Measurements from ENCODE around the gene PPARG. TPM values are rescaled to one million over a fixed set of nuclear protein-coding genes. Genes with fewer than 3 reads are reported as not detected.

PPARG gene
- total and polyA plus RNA-seq, 2 experiments from 2014 or later: 0.15 to 0.42 TPM

DNA sequence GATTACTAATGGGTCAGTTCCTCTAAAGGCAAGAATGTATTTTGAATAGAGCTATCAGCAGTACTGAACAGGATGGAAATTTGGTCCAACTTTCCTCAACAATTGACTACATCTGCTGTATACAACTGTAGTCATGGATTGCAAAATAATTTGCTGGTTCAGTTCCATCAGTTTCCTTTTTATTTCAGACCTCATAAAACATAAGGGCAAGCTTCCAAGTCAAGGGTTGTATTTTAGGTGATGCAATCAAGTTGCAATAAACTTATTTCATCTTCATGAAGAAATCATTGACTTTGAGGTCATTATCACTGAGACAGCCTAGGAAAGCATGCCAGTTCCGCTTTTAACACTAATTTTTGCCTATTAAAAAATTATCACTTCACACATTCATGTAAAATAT is 105.0 kb downstream of the PPARG start:
- H3K27ac ChIP-seq (ENCODE audit: low read depth): no peak overlapping the region
- no peaks in the 10 kb centered on the region for H3K79me2 ChIP-seq (replicated peaks; ENCODE audit: insufficient read depth)
- Mint-ChIP-seq H3K27me3 (ENCODE audit: insufficient read depth, low read depth, poor library complexity) (no peaks in the 10 kb centered on the region), H3K4me1 (no peaks in the 10 kb centered on the region), H3K9me3 (no peaks in the 10 kb centered on the region), H3K4me3 (no peak overlapping the region), H3K36me3 (ENCODE audit: low read depth) (no peaks in the 10 kb centered on the region), H3K27ac (no peak overlapping the region)
- TF ChIP-seq JUNB (IDR thresholded peaks at IDR 0.05; ENCODE audit: unreplicated experiment): no peak
- TF ChIP-seq EZH2 (IDR thresholded peaks at IDR 0.05; ENCODE audit: low read depth, unreplicated experiment): no peak
- TF ChIP-seq, protein P1, sequence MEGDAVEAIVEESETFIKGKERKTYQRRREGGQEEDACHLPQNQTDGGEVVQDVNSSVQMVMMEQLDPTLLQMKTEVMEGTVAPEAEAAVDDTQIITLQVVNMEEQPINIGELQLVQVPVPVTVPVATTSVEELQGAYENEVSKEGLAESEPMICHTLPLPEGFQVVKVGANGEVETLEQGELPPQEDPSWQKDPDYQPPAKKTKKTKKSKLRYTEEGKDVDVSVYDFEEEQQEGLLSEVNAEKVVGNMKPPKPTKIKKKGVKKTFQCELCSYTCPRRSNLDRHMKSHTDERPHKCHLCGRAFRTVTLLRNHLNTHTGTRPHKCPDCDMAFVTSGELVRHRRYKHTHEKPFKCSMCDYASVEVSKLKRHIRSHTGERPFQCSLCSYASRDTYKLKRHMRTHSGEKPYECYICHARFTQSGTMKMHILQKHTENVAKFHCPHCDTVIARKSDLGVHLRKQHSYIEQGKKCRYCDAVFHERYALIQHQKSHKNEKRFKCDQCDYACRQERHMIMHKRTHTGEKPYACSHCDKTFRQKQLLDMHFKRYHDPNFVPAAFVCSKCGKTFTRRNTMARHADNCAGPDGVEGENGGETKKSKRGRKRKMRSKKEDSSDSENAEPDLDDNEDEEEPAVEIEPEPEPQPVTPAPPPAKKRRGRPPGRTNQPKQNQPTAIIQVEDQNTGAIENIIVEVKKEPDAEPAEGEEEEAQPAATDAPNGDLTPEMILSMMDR (conservative IDR thresholded peaks at IDR 0.05; ENCODE audit: low read depth in 2 of 2): no peak
- TF ChIP-seq CREB1 (CRISPR knock-in tag; IDR thresholded peaks at IDR 0.05; ENCODE audit: low read depth): no peak
- no peak for TF ChIP-seq EZH2phosphoT487 (IDR thresholded peaks at IDR 0.05; ENCODE audit: unreplicated experiment)
- TF ChIP-seq NANOG (IDR thresholded peaks at IDR 0.05; ENCODE audit: borderline replicate concordance): no peak
- TF ChIP-seq STAT1 (IDR thresholded peaks at IDR 0.05; ENCODE audit: unreplicated experiment): no peak
- TF ChIP-seq POLR2AphosphoS5 (IDR thresholded peaks at IDR 0.05; ENCODE audit: low read depth): no peak
- TF ChIP-seq ZNF114 (CRISPR knock-in tag; IDR thresholded peaks at IDR 0.05): no peak
- TF ChIP-seq, protein P2, sequence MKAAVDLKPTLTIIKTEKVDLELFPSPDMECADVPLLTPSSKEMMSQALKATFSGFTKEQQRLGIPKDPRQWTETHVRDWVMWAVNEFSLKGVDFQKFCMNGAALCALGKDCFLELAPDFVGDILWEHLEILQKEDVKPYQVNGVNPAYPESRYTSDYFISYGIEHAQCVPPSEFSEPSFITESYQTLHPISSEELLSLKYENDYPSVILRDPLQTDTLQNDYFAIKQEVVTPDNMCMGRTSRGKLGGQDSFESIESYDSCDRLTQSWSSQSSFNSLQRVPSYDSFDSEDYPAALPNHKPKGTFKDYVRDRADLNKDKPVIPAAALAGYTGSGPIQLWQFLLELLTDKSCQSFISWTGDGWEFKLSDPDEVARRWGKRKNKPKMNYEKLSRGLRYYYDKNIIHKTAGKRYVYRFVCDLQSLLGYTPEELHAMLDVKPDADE (IDR thresholded peaks at IDR 0.05): no peak
- TF ChIP-seq, protein P3, sequence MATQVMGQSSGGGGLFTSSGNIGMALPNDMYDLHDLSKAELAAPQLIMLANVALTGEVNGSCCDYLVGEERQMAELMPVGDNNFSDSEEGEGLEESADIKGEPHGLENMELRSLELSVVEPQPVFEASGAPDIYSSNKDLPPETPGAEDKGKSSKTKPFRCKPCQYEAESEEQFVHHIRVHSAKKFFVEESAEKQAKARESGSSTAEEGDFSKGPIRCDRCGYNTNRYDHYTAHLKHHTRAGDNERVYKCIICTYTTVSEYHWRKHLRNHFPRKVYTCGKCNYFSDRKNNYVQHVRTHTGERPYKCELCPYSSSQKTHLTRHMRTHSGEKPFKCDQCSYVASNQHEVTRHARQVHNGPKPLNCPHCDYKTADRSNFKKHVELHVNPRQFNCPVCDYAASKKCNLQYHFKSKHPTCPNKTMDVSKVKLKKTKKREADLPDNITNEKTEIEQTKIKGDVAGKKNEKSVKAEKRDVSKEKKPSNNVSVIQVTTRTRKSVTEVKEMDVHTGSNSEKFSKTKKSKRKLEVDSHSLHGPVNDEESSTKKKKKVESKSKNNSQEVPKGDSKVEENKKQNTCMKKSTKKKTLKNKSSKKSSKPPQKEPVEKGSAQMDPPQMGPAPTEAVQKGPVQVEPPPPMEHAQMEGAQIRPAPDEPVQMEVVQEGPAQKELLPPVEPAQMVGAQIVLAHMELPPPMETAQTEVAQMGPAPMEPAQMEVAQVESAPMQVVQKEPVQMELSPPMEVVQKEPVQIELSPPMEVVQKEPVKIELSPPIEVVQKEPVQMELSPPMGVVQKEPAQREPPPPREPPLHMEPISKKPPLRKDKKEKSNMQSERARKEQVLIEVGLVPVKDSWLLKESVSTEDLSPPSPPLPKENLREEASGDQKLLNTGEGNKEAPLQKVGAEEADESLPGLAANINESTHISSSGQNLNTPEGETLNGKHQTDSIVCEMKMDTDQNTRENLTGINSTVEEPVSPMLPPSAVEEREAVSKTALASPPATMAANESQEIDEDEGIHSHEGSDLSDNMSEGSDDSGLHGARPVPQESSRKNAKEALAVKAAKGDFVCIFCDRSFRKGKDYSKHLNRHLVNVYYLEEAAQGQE (IDR thresholded peaks at IDR 0.05; ENCODE audit: unreplicated experiment): no peak
- TF ChIP-seq ZNF331 (CRISPR knock-in tag; IDR thresholded peaks at IDR 0.05; ENCODE audit: low read depth): no peak
- TF ChIP-seq, protein P4, sequence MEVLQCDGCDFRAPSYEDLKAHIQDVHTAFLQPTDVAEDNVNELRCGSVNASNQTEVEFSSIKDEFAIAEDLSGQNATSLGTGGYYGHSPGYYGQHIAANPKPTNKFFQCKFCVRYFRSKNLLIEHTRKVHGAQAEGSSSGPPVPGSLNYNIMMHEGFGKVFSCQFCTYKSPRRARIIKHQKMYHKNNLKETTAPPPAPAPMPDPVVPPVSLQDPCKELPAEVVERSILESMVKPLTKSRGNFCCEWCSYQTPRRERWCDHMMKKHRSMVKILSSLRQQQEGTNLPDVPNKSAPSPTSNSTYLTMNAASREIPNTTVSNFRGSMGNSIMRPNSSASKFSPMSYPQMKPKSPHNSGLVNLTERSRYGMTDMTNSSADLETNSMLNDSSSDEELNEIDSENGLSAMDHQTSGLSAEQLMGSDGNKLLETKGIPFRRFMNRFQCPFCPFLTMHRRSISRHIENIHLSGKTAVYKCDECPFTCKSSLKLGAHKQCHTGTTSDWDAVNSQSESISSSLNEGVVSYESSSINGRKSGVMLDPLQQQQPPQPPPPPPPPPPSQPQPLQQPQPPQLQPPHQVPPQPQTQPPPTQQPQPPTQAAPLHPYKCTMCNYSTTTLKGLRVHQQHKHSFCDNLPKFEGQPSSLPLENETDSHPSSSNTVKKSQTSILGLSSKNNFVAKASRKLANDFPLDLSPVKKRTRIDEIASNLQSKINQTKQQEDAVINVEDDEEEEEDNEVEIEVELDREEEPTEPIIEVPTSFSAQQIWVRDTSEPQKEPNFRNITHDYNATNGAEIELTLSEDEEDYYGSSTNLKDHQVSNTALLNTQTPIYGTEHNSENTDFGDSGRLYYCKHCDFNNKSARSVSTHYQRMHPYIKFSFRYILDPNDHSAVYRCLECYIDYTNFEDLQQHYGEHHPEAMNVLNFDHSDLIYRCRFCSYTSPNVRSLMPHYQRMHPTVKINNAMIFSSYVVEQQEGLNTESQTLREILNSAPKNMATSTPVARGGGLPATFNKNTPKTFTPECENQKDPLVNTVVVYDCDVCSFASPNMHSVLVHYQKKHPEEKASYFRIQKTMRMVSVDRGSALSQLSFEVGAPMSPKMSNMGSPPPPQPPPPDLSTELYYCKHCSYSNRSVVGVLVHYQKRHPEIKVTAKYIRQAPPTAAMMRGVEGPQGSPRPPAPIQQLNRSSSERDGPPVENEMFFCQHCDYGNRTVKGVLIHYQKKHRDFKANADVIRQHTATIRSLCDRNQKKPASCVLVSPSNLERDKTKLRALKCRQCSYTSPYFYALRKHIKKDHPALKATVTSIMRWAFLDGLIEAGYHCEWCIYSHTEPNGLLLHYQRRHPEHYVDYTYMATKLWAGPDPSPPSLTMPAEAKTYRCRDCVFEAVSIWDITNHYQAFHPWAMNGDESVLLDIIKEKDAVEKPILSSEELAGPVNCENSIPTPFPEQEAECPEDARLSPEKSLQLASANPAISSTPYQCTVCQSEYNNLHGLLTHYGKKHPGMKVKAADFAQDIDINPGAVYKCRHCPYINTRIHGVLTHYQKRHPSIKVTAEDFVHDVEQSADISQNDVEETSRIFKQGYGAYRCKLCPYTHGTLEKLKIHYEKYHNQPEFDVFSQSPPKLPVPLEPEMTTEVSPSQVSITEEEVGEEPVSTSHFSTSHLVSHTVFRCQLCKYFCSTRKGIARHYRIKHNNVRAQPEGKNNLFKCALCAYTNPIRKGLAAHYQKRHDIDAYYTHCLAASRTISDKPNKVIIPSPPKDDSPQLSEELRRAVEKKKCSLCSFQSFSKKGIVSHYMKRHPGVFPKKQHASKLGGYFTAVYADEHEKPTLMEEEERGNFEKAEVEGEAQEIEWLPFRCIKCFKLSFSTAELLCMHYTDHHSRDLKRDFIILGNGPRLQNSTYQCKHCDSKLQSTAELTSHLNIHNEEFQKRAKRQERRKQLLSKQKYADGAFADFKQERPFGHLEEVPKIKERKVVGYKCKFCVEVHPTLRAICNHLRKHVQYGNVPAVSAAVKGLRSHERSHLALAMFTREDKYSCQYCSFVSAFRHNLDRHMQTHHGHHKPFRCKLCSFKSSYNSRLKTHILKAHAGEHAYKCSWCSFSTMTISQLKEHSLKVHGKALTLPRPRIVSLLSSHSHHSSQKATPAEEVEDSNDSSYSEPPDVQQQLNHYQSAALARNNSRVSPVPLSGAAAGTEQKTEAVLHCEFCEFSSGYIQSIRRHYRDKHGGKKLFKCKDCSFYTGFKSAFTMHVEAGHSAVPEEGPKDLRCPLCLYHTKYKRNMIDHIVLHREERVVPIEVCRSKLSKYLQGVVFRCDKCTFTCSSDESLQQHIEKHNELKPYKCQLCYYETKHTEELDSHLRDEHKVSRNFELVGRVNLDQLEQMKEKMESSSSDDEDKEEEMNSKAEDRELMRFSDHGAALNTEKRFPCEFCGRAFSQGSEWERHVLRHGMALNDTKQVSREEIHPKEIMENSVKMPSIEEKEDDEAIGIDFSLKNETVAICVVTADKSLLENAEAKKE (CRISPR knock-in tag; IDR thresholded peaks at IDR 0.05): no peak
- DNase-seq (ENCODE audit: low spot score) (no peak), ATAC-seq (no peak)
- H3K4me1 ChIP-seq (ENCODE audit: insufficient read depth): no peaks in the 10 kb centered on the region
- no peak overlapping the region for H3K4me3 ChIP-seq
- H2AFZ ChIP-seq: no peak overlapping the region
- no peaks in the 10 kb centered on the region for H3K27me3 ChIP-seq (ENCODE audit: insufficient read depth)
- no peaks in the 10 kb centered on the region for H3K36me3 ChIP-seq (ENCODE audit: insufficient read depth)
- no peaks in the 10 kb centered on the region for H3F3A ChIP-seq (replicated peaks; ENCODE audit: low read depth)
- no peak overlapping the region for H3K4me2 ChIP-seq
- no peaks in the 10 kb centered on the region for H4K20me1 ChIP-seq (replicated peaks; ENCODE audit: insufficient read depth)
- no peaks in the 10 kb centered on the region for H3K9me2 ChIP-seq (ENCODE audit: insufficient read depth)
